H1 (cell line): ENCODE measurements around the gene VN1R2.
"Not testable (repeated sequence)": the region's sequence is repeated elsewhere in the genome, so short reads cannot be mapped to it uniquely, and the experiment has no call there.

Source experiments
- CHD2 ChIP-seq: IDR thresholded peaks from 2 replicates; pipeline ENCODE4 v1.6.1; 2012; ENCODE audit warnings: low read length, improper control_type of control experiment
- CREB1 ChIP-seq: IDR thresholded peaks from 2 replicates; pipeline ENCODE4 v1.6.1; 2012; ENCODE audit warnings: inconsistent platforms
- CTCF ChIP-seq, 3 experiments: IDR thresholded peaks; 1 replicate in 2 of 3; 2 replicates in 1 of 3; pipeline versions ENCODE4 v1.5.1 to v1.6.1; 2011; ENCODE audit warnings: low read length in 3 of 3, mild to moderate bottlenecking in 3 of 3, inconsistent platforms in 2 of 3, low read depth in 1 of 3, moderate library complexity in 1 of 3; ENCODE audit not compliant: insufficient read depth in 1 of 3; ENCODE audit errors: control extremely low read depth in 1 of 3
- MAFK ChIP-seq: IDR thresholded peaks from 2 replicates; pipeline ENCODE4 v1.6.1; 2012; ENCODE audit warnings: low read depth, mild to moderate bottlenecking, improper control_type of control experiment, low read length
- MAX ChIP-seq: IDR thresholded peaks from 2 replicates; pipeline ENCODE4 v1.6.1; 2012; ENCODE audit warnings: inconsistent platforms
- PHF8 ChIP-seq: fragments of 200-600 bp; sonication (generic); conservative IDR thresholded peaks from 2 replicates; pipeline ENCODE4 v1.7.1; 2012; ENCODE audit warnings: low read depth, mild to moderate bottlenecking, inconsistent platforms, low read length, moderate library complexity
- RXRA ChIP-seq: IDR thresholded peaks from 2 replicates; pipeline ENCODE4 v1.6.1; 2011; ENCODE audit warnings: low read depth, mild to moderate bottlenecking, low read length, moderate library complexity; ENCODE audit not compliant: insufficient read depth
- YY1 ChIP-seq: IDR thresholded peaks from 2 replicates; pipeline ENCODE4 v1.6.1; 2011; ENCODE audit warnings: low read depth, mild to moderate bottlenecking, low read length

DNA sequence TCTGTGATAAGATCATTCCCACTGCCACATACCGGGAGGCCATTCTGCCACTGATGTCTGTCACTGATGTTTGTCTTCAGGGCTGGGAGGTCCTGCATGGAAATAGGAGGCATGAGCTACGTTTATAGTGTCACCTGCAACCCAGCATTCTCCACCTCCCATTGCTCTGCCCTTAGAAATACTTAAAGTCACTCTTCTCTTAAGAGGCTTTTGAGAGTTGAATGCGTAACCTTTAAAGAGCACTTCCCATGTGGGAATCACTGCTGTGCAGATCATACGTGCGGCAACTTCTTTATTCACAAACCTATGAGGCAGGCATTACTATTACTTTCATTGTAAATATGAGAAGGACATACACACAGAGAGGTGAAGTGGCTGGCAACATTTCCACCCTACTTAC is 9.5 kb downstream of the VN1R2 start, which contains the start of gene VN1R4:
- TF ChIP-seq CHD2; RXRA; CTCF (IDR thresholded peaks at IDR 0.05; ENCODE audit: control extremely low read depth in 1 of 3, insufficient read depth in 1 of 3, low read depth in 1 of 3, low read length in 3 of 3); YY1; PHF8; CREB1; MAFK; MAX: not testable (repeated sequence)
